ENCODE data around the gene GRM7.

The GRM7 gene

GRCh38 chr3:7421065-7421464 lies 560.1 kb downstream of the GRM7 start:
- DNase-seq: no peak

GRCh38 chr3:7423036-7423435 lies 562.1 kb downstream of the GRM7 start:
- no peak for DNase-seq

GRCh38 chr3:7423995-7424394 lies 563.1 kb downstream of the GRM7 start:
- no peak for DNase-seq

GRCh38 chr3:7428206-7428718 lies 567.3 kb downstream of the GRM7 start:
- no peak for DNase-seq

- DNase-seq: no peak
Measured at GRCh38 chr3:7432610-7433009, 571.7 kb downstream of the GRM7 start.

GRCh38 chr3:7433073-7433472 lies 572.2 kb downstream of the GRM7 start:
- DNase-seq: no peak

GRCh38 chr3:7436542-7436941 lies 575.6 kb downstream of the GRM7 start:
- DNase-seq: peak in 1 of 4 experiments; percentile 11

GRCh38 chr3:7437231-7437630 lies 576.3 kb downstream of the GRM7 start:
- DNase-seq: no peak

GRCh38 chr3:7439101-7439680 lies 578.3 kb downstream of the GRM7 start:
- no peak for DNase-seq

GRCh38 chr3:7444886-7445285 lies 584.0 kb downstream of the GRM7 start:
- peak in 1 of 4 experiments; percentile 6 for DNase-seq

- DNase-seq: no peak
Measured at GRCh38 chr3:7445331-7445730, 584.4 kb downstream of the GRM7 start.

GRCh38 chr3:7447197-7447769 lies 586.4 kb downstream of the GRM7 start:
- peak in 1 of 4 experiments; percentile 22 for DNase-seq

GRCh38 chr3:7456386-7456785 lies 595.5 kb downstream of the GRM7 start:
- no peak for DNase-seq

- DNase-seq: peak in 1 of 4 experiments; percentile 14
Measured at GRCh38 chr3:7461202-7461825, 600.4 kb downstream of the GRM7 start.

- no peak for DNase-seq
Measured at GRCh38 chr3:7469866-7470265, 609.0 kb downstream of the GRM7 start.

GRCh38 chr3:7484636-7485035 lies 623.7 kb downstream of the GRM7 start:
- no peak for DNase-seq

- no peak for DNase-seq
Measured at GRCh38 chr3:7487763-7488162, 626.8 kb downstream of the GRM7 start.

- no peak for DNase-seq
Measured at GRCh38 chr3:7489417-7489816, 628.5 kb downstream of the GRM7 start.

- no peak for DNase-seq
Measured at GRCh38 chr3:7498715-7499114, 637.8 kb downstream of the GRM7 start.

- no peak for DNase-seq
Measured at GRCh38 chr3:7503431-7503830, 642.5 kb downstream of the GRM7 start.

GRCh38 chr3:7504886-7505775 lies 644.2 kb downstream of the GRM7 start:
- no peak for DNase-seq

GRCh38 chr3:7506606-7507180 lies 645.8 kb downstream of the GRM7 start:
- no peak for DNase-seq

- DNase-seq: no peak
Measured at GRCh38 chr3:7508821-7509220, 647.9 kb downstream of the GRM7 start.
